HUDEP-2 (cell line): ENCODE data around the gene RFX7.

Source experiments
- DNase-seq, 76 experiments: peaks; one replicate each; lab custom pipeline; 2025; ENCODE audit not compliant: unreplicated experiment in 76 of 76; lab: John Stamatoyannopoulos, UW

Gene RFX7

DNA sequence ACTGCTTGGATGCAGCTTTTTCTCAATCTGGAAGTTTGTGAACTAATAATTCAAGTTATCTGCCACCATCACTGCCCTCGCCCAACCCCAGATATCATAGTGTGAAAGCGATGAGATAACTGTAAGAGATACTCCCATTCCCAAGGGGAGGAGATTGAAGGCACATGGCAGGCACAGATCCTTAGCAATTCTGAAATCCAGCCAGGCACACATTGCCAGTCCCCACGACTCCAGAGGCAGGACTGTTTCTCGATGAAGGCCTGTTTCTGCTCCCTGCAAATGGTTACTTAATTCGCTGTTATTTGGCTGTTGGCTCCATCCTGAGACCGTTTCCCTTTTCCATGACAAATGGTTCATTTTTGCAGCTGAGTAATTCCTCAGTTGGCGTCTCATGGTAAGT is 187.1 kb downstream of the RFX7 start:
- DNase-seq, result no peak

DNA sequence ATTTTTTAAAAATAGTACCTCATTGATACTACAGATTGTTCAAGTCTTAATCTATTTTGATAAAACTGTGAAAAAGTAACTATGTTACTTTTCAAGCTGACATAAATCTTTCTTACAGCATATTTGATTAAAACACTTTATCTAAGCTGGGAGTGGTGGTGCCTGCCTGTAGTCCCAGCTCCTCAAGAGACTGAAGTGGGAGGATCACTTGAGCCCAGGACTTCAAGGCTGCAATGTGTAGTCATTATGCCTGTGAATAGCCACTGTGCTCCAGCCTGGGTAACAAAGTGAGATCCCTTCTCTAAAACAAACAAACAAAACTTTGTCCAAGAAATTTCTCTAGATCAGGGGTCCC is 190.7 kb downstream of the RFX7 start:
- DNase-seq, result no peak

DNA sequence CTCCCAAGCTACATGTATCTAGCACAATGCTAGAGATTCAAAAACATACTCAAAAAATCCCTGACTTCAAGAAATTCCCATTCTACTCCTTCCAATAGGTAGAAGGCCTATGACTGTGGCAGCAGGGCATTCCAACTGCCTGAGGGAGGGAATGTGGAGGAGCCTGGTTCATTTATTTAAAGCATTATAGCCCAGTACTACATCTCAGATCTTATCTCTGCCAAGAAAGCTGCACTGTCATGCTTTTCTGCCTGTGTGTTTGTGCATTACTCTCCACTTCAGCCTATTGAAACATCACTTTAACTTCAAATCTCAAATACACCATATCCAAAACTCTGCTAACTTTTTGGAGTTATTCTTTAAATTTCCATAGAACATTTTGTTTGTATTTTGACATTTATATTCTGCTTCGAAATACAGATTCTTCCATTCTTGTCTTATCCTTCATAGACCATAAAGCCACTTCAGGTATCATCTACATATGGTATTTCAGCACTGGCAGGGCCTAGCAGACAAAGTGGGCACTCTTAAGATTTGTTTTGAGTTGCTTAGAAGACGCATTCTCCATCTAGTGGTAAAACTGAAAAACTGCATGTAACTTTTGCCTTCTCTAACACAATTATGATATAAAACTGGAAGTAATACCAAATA is 191.2 kb downstream of the RFX7 start:
- DNase-seq, result peak in 9 of 76 experiments; percentile 5 to 23 (median 12)

DNA sequence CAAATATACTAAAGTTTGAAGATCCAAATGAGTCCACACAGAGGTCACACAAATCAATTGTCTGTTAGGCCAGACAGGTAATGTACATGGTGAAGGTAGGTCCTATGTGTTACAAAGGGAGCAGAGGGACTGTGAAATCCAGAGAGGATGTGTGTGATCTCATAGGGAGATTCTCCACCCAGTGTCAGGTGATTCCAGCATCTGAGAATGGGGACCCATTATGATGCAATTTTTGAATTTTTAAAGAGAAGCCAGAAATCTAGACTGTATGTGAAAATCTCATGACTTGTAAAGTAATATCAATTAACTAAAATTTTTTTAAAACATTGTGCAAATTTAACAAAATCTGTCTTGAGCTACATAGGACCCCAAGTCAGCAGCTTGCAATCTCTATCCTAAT is 192.0 kb downstream of the RFX7 start:
- DNase-seq, result no peak

DNA sequence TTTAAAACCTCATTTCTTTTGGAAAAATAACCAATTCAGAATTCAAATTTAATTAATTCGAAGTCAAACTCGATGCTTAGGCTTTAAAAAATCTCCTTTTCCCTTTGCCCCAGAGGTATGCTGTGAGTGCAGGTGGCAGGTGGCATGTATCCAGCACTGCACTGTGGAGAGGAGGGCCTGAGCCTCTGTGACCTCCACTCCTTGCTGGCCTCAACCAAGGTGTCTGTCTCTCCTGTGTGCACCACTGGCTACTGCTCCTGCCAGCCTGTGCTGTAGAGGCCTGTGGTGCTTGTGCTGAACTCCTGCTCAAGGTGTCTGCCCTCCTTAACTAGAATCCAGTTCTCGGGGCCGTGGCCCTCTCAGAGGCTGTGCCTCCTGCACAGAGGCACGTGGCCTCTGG is 194.1 kb downstream of the RFX7 start:
- DNase-seq, result no peak

DNA sequence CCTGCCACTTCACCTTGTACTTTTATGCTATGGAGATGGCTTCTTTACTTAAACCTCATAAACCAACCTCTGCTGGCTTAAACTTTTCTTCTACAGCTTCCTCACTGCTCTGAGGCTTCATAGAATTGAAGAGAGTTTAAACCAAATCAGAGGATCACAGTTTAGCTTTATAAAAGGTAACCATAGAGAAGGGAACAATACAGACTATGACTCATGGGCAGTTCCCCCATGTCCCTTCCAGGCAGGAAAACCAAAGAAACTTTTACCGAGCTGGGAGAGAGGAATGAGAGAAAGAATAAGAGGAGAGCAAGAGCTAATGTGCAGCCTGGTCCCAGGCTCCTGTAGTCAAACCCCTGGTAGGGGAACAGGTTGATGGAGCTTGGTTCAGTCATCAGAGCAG is 196.3 kb downstream of the RFX7 start:
- DNase-seq, result no peak

DNA sequence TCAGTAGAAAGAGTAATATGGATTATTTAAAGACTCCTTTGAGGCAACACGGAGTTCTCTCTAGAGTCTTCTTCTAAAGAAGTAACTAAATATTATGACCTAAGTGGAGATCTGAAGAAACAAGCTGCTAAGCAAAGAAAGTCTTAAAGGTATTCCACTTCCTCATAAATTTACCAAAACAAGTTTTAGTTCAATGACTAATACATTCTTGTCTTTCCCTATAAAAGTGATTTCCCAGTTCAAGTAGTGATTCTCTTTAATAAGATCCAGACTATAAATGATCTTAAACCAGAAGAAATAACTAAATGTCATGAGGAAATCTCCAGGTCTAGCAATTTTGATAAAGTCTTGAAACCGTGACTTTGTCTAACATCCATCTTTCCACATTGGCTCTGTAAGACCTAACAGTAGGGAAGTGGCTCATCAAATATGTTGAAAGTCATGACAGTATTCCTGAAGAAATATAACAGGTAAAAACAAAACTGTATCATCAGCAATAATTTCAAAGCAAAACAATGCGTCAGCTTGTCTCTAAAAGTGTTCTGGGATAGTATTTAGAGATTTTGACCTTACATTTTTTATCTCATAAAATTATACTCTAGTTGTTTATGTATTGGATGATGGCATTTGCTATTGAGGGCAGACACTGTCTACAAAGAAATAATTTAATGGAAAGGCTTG is 198.5 kb downstream of the RFX7 start:
- no peak for DNase-seq

DNA sequence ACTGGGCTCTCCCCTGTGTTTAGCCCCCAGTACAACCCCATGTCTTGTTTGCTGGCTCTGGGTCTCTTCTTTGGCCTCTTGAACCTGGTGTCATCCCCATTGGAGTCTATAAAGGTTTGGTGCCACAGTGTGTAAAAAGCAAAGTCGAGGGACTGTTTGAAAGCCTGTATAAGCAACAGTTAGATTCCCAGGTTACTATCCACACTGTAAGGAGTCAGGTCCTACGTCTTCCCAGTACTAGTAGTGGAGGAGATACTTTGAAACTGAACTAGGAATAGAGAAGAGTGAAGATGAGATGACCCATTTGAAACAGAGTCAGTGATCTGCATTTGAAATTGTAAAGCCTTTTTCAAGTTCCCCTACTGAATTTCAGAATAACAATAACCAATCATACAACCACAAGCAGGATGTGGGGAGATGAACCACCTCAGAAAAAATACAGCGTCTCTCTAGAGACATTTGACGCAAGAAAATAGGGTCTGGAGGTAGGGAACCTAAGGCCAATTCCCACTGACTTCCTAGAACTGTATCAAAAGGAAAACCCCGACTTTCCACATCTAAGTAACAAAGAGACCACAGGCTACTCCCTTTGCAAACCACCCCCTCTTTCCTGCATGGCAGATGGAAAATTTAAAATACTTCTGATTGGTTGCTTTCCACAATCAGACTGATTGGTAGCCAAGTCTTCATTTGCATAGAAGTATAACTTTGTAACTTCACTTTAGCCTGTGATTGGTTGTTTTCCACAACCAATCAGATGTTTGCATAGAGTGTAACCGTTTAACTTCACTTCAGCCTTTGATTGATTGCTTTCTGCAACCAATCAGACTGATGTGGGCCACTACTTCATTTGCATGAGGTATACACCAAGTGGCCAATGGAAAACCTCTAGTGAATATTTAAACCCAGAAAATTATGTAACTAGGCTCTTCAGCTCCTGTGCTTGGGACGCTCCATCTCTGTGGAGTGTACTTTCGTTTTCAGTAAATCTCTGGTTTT is 200.4 kb downstream of the RFX7 start:
- DNase-seq, result peak in 1 of 76 experiments; percentile 11

DNA sequence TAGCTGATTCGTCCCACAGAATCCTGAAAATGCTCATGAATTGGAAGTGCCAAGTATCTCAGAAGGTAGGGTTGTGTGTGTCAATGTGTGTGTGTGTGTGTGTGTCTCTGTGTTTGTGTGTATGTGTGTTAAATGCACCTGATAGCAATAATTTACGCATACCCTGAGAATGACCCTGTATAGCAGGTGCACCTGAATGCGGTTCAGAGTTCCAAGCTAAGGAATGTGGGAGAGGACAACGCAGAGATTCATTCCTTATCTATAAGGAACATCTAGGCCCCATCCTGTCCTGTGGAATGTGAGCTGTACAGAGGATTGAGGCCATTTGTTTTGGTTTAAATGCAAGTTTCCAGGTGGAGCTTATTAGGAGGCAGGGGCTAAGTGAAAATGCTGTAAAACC is 201.2 kb downstream of the RFX7 start:
- no peak for DNase-seq

DNA sequence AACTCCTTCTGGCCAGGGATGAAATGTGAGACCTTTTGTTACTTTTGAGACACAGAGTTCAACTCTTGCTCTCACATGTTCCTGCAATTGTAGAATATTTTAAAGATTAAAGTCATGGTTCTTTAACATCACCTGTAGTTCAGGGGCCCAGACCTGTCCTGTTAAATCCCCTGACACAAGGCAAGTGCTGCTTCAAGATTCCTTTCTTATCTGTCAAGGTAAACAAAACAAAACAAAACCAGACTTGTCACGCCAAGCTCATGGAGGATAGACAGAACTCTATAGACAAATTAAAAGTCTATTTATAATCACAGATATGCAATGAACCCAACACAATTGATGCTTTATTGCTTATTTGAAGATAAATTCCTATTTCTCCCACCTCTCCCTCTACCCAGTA is 201.6 kb downstream of the RFX7 start:
- no peak for DNase-seq

DNA sequence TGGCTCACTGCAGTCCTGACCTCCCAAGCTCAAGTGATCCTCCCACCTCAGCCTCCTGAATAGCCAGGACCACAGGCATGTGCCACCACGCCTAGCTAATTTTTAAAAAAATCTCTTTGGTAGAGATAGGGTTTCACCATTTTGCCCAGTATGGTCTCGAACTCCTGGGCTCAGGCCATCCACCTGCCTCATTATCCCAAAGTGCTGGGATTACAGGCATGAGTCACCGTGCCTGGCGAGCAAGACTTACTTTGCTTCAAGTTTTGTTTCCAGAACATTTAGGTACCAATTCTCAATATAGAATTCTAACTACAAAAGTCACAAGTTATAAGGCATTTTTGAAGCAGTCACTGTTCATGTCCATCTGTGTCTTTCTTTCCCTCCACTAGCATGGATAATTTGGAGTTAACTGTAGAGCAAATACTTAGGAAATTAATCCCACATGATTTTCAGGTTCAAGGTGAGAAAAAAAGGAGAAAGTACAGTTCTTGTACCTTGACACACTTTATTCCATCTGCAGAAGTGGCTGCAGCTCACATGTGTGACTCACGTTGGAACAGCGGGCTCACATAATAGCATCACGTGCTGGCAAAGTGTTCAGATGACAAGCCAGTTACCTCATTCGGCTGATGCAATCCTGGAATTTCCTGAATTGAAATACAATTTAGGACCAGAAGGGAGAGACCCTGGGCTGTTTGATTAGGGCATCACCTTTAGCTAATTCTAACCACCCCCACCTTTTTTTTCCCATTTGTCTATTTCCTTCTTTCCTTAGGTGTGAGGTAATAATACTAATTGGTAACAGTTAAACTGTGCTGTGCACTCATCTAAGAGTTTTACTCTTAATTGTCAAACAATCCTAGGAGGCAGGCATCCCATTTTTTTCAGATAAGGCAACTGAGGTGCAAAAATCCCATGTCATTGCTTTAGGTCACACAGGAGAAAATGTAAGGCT is 203.3 kb downstream of the RFX7 start:
- no peak for DNase-seq

DNA sequence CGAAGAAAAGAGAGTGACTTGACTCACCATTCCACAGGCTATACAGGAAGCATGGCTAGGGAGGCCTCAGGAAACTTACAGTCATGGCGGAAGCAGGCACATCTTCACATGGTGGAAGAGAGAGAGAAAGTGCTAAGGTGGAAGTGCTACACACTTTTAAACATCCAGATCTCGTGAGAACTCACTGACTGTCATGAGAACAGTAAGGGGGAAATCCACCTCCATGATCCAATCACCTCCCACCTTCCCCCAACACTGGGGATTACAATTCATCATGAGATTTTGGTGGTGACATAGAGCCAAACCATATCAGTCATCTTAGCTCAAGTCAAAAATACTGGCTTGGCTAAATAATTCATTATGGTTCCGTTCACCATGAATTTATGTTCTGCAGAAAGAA is 205.0 kb downstream of the RFX7 start:
- DNase-seq, result no peak

DNA sequence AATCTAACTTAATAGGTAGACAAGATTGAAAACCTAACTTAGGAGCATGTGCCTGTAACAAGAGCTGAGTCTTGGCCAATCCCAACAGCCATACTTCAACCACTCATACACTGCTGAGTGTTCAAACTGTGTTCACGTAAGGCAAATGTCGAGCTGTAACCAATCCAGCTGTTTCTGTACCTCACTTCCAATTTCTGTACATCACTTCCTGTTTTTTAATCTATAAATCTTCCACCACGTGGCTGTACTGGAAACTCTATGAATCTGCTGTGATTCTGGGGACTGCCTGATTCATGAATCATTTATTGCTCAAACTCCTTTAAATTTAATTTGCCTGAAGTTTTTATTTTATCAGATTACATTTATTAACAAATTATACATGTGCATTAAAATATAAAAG is 205.7 kb downstream of the RFX7 start:
- DNase-seq, result no peak
